Eye (tissue), 1 donor: ENCODE data around the gene ADAMTS14.
A peak's percentile ranks its signal among the peaks of the same experiment; 100 is the strongest.

Experiments
- DNase-seq: peaks from one replicate; pipeline ENCODE4 v3.0.0-alpha.2; 2015

ADAMTS14 gene

DNA sequence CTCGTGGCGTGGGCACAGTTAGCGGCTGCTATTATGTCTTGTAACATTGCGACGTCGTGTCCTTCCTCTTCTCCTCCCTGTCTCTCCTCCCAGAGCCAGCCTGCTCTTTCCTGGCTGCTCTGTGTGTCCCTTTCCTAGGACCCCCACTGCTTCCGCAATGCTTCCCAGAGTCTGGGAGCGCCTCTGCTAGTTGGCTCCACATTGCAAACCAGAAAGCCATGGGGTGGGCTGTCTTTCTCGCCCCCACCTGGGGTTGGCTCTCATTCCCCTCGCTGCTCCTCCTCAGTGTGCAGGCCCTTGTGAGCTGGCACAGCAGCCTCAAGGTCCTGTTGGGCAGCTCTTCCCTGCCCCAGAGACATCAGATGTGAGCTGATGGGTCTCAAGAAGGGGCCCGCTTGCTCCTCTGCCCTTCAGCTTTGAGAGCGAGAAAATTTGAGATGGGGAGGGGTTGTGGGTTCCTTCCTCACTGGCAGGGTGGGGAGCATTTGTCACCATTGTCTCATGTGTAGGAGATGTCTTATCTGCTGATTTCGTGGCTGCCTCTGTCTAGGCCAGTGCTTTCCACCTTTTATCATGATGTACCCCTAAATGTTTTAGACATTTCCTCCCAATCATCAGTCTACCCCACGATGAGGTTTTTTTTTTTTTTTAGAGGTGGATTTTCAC lies 3.3 kb downstream of the ADAMTS14 start:
- DNase-seq: no peak

DNA sequence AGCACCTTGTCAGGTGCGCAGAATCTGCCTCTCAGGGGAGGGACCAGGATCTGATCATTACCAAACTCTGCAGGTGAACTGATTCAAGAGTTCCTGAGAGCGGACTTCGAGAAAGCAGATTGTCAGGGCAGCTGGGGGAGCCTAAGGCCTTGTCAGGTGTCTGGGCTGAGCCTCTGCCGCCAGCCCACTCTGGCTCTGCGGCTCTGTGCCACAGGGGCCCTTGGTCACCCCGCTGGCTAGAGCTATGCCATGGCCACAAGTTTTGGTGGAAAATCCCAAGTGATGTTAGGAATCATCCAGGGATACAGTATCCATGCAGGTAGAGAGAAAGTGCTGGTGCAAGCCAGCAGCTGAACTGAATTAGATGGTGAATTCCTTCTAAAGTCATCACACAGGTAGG lies 4.2 kb downstream of the ADAMTS14 start:
- DNase-seq: no peak

DNA sequence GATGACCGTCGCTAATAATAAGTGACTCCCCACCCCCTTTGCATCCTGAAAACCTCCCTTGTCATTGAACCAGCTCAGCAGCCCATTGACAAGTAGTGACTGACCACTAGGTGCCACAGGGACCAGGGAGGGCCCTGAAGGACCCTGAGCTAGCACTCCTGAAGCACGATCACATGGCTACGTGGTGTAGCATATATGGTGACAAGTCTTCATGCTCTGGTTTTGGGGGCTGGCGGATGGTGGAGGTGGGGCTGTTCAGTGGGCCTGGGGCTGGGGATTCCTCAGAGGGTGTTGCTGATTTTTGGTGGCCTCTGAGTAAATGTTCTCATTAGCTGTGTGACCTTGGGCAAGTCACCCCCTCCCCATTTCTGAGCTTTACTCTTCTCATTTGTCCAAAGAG lies 4.7 kb downstream of the ADAMTS14 start:
- DNase-seq: no peak

DNA sequence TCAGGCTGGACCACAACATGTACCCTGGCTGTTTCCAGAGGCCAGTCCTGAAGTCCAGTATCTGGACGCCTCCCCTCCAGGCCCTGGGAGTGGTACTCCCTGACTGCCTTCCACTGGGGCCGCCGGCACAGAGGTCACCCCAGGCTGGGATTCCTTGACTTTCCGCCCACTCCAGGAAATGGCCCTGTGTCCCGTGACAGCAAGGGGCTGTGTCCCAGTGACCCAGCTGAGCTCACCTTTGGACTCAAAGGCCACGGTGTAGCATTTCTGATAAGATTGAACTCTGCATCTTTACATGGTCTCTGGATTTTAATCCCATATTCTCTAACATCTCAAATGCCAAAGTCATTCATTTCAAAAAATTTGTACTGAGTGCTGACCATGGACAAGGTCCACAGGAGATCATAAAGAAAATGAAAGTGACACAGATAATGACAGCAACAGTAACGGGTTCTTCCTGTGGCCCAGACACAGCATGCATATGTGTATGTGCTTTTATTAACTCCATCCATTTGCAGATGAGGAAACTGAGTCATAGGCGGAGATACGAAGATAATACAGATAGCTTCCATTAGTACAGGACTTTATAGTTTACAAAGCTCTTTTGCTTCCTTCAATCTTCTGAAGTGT lies 5.4 kb downstream of the ADAMTS14 start:
- DNase-seq: no peak

DNA sequence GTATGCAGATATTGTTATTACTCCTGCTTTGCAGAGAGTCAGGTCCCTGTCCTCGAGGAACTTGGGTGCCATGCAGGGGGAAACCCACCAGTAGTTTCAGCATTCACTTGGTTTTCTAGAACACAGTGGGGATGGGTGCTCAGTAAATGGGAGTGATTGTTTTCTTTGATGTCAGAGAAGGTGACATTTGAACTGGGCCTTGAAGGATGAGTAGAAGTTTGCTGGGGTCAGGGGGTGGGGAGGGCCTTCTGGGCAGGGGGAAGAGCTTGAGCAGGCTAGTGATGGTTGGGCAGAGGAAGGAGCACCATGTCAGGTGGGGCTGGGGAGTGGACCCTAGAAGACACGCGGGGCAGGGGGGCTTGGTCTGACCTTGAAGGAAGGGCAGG lies 5.9 kb downstream of the ADAMTS14 start:
- DNase-seq: no peak

DNA sequence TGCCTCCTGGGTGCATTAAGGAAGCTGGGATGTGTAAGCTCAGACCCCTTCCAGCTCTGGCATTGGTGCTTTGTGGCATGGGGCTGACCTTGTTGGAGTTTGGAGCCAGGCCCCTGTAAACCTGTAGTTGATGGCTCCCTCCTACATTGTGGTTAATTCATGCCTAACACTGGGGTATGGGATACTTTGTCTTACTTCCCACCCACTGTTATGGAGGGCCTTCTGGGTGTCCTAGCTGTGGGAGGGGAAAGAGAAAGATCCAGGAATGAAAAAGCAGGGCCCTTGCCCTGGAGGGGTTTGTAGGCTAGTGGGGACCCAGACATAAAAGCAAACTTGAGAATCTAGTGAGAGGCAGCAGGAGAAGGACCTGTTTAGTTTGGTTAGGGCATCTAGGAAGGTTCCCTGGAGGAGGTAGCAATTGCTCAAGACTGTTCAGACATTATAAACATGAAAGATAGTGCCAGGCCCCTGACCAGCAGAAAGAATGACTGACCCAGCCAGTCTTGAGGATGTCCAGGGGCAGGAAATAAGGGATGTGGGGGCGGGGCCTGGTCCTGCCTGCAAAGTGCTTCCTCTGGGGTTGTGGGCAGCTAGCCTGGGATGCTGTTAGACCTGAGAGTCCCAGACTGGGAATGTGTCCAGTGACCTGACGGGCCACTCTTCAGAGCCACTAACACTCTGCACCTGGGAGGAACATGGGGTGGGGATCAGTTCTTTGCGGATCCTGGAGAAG lies 6.6 kb downstream of the ADAMTS14 start:
- no peak for DNase-seq

DNA sequence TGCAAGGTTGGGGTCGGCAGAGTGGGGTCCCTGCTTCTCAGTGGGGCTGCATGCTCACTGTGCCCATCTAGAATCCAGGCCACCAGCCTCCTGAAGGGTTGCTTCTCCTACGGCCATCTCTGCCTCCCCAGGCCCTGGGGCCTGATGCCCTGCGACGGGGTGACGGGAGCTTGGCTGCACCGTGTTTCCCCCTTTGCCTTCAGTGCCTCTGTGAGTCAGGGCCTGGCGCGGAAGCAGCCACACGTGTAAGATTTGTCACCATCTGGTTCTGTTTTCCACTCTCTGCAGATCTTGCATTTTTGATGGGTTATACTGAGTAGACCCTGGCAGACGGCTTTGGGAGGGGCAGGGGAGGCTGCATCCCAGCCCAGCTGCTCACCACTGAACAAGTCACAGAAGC lies 7.2 kb downstream of the ADAMTS14 start:
- peak; percentile 87 for DNase-seq

DNA sequence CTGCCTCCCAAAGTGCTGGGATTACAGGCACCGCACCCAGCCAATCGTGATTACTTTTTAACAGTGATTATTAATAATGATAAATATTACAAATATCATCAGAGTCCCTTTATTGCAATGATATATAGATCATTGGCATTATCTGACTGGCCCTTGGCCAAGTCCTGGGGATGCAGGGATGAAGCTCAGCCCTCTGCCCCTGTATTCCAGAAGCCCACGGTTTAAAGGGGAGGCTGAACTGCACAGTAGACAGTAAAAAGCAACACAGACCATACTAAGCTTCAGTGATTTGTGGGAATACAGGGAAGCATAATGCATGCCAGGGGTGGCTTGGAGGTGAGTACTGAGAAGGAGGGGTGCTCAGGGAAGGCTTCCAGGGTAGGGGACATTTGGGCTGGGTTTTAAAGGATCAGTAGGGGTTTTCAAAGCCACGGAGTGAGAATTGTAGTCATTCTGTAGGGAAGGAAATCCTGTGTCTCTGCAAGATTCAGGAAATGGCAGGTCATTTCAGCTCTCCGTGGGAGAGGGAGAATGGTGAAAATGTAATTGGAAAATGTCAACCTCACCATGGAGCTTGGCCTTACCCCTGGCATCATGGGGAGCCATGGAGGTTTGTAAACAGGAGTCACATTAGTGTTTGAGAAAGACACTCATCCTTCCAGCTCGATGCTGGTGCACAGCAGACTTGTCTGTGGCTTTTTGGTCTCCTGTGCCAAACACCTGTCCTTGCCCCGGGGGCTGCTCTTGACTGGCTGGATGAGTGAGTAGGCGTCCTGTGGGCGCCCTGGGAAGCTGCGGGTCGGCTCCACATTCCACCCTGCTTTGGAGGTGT lies 8.8 kb downstream of the ADAMTS14 start:
- no peak for DNase-seq

DNA sequence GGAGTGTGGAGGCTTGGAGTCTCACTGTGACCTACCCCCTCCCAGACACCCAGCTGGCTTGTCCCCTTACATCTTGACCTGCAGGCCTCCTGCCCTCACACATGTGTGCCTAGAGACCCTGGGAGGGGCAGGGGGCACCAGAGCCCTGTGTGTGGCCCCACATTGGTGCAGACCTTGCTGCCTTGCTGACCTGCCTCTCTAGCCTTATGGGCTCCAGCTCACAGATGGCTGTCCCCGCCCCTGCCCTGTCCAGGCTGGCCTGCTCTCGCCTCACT lies 9.4 kb downstream of the ADAMTS14 start:
- DNase-seq: no peak

DNA sequence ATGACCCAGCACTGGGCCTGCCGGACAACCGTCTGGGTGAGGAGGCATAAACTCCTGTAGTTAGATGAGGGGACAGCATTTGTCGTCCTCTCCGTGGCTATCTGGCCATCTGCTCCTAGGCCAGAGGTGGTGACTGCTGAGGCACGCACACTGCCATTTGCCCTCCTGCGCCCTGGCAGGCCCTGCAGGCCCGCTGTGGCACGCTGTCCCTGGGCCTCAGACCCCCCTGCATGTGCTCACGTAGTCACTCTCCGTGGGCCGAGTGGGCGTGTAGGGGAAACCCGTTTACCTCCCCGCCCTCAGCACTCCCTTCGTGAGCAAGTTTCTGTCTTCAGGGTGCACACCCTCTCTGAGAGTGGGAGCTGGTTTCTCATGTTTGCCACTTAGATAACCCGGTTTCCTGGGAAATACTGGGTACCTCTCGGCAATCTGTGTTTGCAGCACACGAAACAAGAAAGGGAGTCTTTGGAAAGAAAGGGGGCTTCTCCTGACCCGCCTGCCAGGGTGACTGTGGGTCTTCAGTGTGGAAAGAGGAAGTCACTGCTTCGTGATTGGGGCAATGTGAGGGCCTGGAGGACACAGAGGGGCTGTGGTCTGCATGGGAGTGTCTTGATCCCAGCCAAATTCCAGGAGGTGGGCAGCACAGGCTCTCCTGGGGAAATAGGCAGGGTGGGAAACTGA lies 10.8 kb downstream of the ADAMTS14 start:
- DNase-seq: no peak

DNA sequence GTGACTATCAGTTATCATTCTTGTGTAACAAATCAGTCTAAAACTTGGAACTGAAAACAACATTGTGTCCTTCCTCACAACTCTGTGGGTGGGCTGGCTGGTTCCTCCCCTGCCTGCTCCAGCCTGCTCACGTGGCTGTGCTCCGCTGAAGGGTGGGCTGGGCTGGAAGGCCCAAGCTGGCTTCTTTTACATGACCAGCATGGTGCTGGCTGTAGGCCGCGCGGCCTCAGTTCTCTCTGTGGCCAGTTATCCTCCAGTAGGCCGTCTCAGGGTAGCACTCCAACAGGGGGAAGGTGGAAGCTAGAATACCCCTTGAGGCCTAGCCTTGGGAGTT lies 11.3 kb downstream of the ADAMTS14 start:
- no peak for DNase-seq

DNA sequence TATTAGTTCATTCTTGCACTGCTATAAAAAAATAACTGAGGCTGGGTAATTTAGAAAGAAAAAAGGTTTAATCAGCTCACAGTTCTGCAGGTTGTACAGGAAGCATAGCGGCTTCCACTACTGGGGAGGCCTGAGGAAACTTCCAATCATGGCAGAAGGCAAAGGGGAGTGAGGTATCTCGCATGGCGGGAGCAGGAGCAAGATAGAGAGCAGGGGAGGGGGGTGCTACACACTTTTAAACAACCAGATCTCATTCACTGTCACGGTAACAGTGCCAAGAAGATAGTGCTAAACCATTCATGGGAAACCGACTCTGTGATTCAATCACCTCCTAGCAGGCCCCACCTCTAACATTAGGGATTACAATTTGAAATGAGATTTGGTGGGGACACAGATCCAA lies 11.6 kb downstream of the ADAMTS14 start:
- DNase-seq: no peak

DNA sequence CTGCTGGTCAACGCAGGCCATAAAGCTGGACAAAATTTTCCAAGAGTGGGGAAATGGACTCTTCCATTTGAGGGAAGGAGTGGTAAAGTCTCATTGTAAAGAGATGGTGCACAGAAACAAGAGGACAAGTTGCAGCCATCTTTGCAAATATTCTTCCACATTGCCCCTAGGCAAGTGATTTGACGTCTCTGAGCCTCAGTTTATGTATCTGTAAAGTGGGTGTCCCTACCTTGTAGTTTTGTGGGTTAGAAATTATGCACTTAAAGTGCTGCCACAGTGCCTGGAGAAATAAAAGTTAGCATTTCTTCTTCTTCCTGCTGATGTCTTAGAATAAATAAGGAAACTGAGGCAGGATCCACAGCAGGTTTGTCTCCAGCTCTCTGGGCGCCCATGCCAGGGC lies 12.1 kb downstream of the ADAMTS14 start:
- no peak for DNase-seq

DNA sequence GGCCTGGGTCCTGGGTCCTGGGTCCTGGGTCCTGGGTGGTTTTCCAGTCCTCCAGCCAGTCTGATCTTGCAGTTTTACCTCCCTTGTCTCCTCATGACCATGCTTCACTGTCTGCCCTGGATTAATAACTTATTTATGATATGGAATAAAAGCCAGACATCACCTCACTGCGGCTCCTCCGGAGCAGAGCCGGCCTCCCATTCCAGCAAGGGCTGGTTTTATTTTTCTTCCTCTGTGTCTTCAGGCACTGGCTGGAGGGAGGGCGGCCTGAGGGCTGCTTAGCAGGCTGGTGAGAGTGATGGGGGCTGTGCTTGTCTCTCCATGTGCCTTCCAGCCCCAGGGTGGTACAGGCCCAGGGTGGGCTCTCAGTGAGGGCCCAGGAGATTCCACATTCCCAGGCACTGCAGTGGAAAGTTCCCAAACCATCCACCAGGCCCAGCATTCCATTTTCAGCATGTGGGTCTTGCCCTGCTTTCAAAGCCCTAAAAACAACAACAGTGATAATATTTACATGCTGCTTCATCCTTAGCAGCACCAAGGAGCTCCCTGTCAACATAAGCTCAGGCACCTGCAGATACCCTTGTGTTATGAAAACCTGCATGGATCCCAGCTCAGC lies 12.6 kb downstream of the ADAMTS14 start:
- no peak for DNase-seq

DNA sequence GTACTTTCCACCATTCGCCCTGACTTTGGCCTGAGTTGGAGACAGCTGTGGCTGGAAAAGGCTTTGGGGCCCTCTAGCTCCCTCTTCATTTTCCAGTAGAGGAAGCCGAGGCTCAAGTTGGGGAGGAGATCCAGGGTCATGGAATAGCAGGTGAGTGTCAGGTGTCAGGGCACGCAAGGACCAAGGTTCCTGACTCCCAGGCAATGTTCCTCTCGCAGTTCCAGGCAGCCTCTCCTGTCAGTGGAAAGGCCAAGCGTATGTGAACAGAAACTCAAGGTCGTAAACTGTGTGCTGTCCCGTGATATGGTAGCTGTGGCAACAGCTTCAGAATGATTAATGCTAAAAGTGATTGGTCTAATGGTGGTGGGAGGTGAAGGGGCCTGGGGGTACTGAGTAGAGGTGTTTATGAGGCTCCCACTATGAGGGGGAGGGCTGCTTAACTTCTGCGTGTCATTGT lies 13.2 kb downstream of the ADAMTS14 start:
- no peak for DNase-seq

DNA sequence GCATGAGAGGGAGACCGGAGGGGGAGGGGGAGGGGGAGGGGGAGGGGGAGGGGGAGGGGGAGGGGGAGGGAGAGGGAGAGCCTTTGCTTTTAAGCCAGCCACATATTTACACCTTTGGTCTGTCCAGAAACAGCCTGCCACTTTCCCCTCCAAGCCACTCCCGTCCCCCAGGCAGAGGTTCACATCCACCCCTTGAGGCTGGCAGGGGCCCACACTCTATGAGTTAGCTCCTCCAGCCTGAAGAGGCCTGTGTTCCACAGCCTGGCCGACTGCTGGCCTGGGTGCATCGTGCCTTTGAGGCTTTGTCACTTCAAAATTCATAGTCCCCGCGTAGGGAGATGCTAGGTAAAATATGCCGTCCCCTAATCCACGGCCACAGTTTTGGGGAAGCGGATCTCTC lies 16.5 kb downstream of the ADAMTS14 start:
- no peak for DNase-seq

DNA sequence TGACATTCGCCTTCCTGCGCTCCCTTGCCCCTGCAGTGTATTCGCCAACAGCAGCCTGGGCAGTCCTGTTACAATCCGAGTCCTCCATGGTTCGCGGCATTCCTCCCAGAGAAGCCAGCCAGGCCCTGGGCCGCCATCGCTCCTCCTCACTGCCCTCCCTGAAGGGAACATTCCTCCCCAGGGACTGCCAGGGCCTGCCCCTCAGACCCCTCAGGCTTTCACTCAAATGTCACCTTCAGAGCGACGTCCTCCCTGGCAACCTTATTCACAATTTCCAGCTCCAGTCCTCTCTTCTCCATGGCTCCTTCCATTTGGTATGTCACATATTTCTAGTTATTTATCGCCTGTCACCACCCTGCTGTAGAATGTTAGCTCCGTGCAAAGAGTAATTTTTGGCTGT lies 17.4 kb downstream of the ADAMTS14 start:
- no peak for DNase-seq

DNA sequence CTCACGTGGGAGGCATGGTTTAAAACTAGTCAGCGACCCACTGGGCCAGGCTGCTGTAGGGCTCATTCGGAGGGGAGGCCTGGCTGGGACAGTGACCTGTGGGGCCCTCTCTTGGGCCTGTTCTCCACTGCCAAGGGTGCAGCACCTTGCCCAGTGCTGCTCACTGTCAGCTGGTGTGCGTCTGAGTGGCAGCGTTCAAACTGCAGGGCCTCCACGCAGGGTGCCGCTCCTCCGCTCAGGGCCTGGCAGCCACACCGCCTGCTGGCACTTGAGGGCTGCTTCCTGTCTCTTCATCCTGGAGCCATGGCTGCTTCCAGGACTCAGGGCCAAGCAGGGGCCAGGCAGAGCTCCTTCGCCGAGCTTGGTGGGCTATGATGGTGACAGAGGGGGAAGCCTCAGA lies 18.3 kb downstream of the ADAMTS14 start:
- no peak for DNase-seq

DNA sequence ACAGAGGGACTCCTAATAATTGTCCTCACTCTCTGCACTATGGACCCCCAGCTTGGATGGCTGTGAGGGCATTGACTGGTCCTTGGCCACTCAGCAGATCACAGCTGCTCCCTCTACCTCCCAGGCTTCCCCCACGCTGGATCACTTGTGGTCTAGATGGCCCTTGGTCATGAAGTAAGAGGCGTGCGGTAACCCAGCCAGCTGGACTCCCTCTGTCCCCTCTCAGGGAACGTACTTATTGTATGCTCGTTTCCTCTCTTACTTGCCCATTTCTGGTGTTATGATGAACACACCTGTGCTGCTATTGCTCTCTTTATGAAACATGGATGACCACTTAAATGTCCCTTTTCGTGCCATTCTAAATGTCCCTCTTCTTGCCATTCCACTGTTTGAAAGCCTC lies 19.3 kb downstream of the ADAMTS14 start:
- DNase-seq: no peak

DNA sequence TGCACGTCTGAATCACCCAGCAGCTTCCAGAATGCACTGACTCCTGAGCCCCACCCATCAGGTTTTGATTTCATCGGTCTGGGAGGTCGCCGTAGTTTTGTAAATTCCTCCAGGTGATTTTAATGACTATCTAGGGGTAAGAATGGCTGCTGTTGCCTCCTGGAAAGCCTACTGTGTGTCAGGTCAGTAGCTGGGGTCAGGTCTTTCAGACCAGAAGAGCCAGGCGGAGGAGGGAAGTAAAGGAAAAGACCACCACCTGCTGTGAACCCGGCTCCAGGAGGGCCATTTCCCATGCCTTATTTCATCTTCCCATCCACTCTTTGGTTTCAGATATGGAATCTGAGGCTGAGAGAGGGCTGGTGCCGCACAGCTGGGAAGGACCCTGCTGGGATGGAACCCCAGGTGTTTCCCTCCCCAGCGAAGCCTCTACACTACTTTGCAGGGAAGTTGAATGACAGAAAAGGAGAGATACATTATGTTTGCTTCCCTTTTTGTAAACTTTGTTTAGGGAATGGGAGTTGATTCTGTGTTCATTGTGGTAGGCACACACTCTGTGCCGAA lies 19.8 kb downstream of the ADAMTS14 start:
- no peak for DNase-seq

DNA sequence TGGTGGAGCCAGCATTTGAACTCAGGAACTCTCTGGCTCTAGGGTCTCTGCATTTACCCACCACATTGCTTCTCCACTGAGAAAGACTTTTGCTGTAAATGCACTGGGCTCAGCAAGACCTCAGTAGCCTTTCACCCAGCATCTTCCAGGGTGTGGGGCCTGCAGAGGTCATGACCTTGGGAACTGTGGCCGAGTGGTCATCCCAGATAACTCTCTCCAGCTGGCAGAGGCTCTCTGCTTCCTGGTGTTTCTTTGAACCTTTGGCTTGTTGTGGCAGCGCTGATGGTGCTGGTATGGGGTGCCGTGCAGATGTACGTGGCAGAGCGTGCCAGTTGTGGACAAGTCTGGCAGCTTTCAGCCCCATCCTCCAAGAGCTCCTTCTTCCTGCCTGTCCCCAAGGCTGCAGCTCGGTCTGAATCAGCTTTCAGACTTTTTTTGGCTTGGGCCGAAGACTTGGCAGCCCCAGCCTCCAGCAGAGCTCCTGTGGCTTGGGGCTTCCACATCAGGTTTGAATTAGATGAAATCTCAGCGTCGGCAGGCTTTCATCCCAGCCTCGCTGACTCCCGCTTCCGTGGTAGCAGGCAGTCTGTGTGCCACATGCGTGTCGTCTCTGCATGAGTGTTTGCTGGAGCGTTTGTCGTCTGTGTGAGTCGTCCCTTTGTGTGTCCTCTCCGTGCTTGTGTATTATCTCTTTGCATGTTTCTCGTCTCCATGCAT lies 21.5 kb downstream of the ADAMTS14 start:
- peak; percentile 79 for DNase-seq
